ENCODE results near the gene HHAT. TPM values are rescaled to one million over a fixed set of nuclear protein-coding genes. Genes with fewer than 3 reads are reported as not detected.
"Not testable (repeated sequence)": the region's sequence is repeated elsewhere in the genome, so short reads cannot be mapped to it uniquely, and the experiment has no call there.

HHAT gene
- total and polyA plus RNA-seq, 9 of the 15 experiments (the other 6 are each of a cell fraction or from before 2014, with no cell fraction given), result 0.07 to 0.16 (median 0.13) TPM; not detected in 1

GRCh38 chr1:210352575-210352974, 23.9 kb downstream of the HHAT start:
- Histone ChIP-seq H3K79me2 (ENCODE audit: control insufficient read depth, insufficient read depth, low read length) (no peaks in the 10 kb centered on the region), H3K9me3 (replicated peaks; ENCODE audit: control insufficient read depth, insufficient read depth, low read depth, low read length) (no peaks in the 10 kb centered on the region), H3K9me1 (ENCODE audit: control insufficient read depth, insufficient read depth, low read length) (no peaks in the 10 kb centered on the region), H2AFZ (ENCODE audit: low read depth, low read length) (no peak overlapping the region), H3K27me3 (ENCODE audit: control insufficient read depth in 2 of 2, insufficient read depth in 2 of 2, low read length in 2 of 2) (no peaks in the 10 kb centered on the region), H4K20me1 (replicated peaks; ENCODE audit: control insufficient read depth, insufficient read depth, low read length) (no peaks in the 10 kb centered on the region), H3K4me3 (no peak overlapping the region), H3K36me3 (ENCODE audit: control insufficient read depth, insufficient read depth, low read length) (no peaks in the 10 kb centered on the region), H3K4me1 (replicated peaks in 1 of 2; ENCODE audit: control insufficient read depth in 2 of 2, insufficient read depth in 2 of 2, low read length in 2 of 2) (no peaks in the 10 kb centered on the region), H3K9ac (ENCODE audit: insufficient read depth in 1 of 2, low read depth in 2 of 2, low read length in 2 of 2) (no peak overlapping the region), H3K27ac (ENCODE audit: extremely low read depth, low read depth, low read length) (no peak overlapping the region), H3K4me2 (ENCODE audit: insufficient read depth, low read length) (no peak overlapping the region)
- CTCF ChIA-PET (ENCODE audit: low intra/inter-chr PET ratio), result no interaction called here
- in situ Hi-C loops (cut with MboI) (no loop called here), intact Hi-C loops (cut with micrococcal nuclease) (no loop called here)
- 4% methylated on average over 4 of the region's 4 CpGs for WGBS (ENCODE audit: insufficient coverage, low coverage, missing lambda C conversion rate)
- no TSS peak for BruUV-seq (replicated peaks)
- FAIRE-seq, result no peak
- DNase-seq (ENCODE audit: extremely low read depth in 1 of 4, low spot score in 3 of 4), result no peak
- TF ChIP-seq PURB (CRISPR knock-in tag; IDR thresholded peaks at IDR 0.05; ENCODE audit: low read depth), result no peak
- no peak for TF ChIP-seq ZKSCAN3 (CRISPR knock-in tag; IDR thresholded peaks at IDR 0.05)
- peak; percentile 40 for TF ChIP-seq TFE3 (CRISPR knock-in tag; IDR thresholded peaks at IDR 0.05)
- POLR2A ChIA-PET, result no interaction called here
- no peak for ATAC-seq

- H3K4me2 ChIP-seq (ENCODE audit: insufficient read depth, low read length); H4K20me1 ChIP-seq (replicated peaks; ENCODE audit: control insufficient read depth, insufficient read depth, low read length); H3K9me3 ChIP-seq (replicated peaks; ENCODE audit: control insufficient read depth, insufficient read depth, low read depth, low read length); BruUV-seq (replicated peaks); POLR2A ChIA-PET; ATAC-seq; H3K27ac ChIP-seq (ENCODE audit: extremely low read depth, low read depth, low read length); H3K9me1 ChIP-seq (ENCODE audit: control insufficient read depth, insufficient read depth, low read length); DNase-seq (ENCODE audit: extremely low read depth in 1 of 4, low spot score in 3 of 4); H3K27me3 ChIP-seq (ENCODE audit: control insufficient read depth in 2 of 2, insufficient read depth in 2 of 2, low read length in 2 of 2); H3K4me3 ChIP-seq; H3K79me2 ChIP-seq (ENCODE audit: control insufficient read depth, insufficient read depth, low read length); in situ Hi-C loops (cut with MboI); intact Hi-C loops (cut with micrococcal nuclease); H3K36me3 ChIP-seq (ENCODE audit: control insufficient read depth, insufficient read depth, low read length); H2AFZ ChIP-seq (ENCODE audit: low read depth, low read length); CTCF ChIA-PET (ENCODE audit: low intra/inter-chr PET ratio); H3K4me1 ChIP-seq (replicated peaks in 1 of 2; ENCODE audit: control insufficient read depth in 2 of 2, insufficient read depth in 2 of 2, low read length in 2 of 2); FAIRE-seq; H3K9ac ChIP-seq (ENCODE audit: insufficient read depth in 1 of 2, low read depth in 2 of 2, low read length in 2 of 2); TF ChIP-seq CEBPG (CRISPR knock-in tag; IDR thresholded peaks at IDR 0.05): not testable (repeated sequence)
- WGBS (ENCODE audit: insufficient coverage, low coverage, missing lambda C conversion rate), result 0% methylated on average over 3 of the region's 3 CpGs
- TF ChIP-seq CEBPG (tag; conservative IDR thresholded peaks at IDR 0.05 in 1 of 2, IDR thresholded peaks at IDR 0.05 in 1 of 2), result peak in 1 of 2 experiments; percentile 55; a peak in 1 of 4 replicates
Observed at GRCh38 chr1:210354305-210354704, 25.6 kb downstream of the HHAT start.
